SK-N-SH (cell line): ENCODE measurements around the gene AEBP2. TPM values are rescaled to one million over a fixed set of nuclear protein-coding genes. Genes with fewer than 3 reads are reported as not detected.

Source experiments
- polyA plus RNA-seq, 3 experiments: library from polyadenylated mRNA; depleted of rRNA; stranded (reverse); fragments of >200 nt; gene quantifications; 2 replicates each; pipeline ENCODE4 v1.2.3, GENCODE V29; 2012
- small RNA-seq, 7 experiments: library from RNA; depleted of rRNA; stranded (forward); fragments of <200 nt; gene quantifications; one replicate each; pipeline ENCODE3, GENCODE V24; 2012

AEBP2 gene
- polyA plus RNA-seq, 1 of the 3 experiments (the other 2 are of a cell fraction): 10.4 TPM

Small RNA genes lying within 50 kb of the gene (small RNA-seq; reads per million reads assigned to genes)
- gene AC091805.2: 0 reads per million in 7 experiments
- 0 to 0.52 (median 0) reads per million in 7 experiments for gene RNU6-254P
